Adrenal gland (tissue), 12 donors: ENCODE data around the gene TRAPPC12. TPM values are rescaled to one million over a fixed set of nuclear protein-coding genes. Genes with fewer than 3 reads are reported as not detected.

Experiments used
- DNase-seq, 7 donors: peaks; one replicate each; pipeline ENCODE4 v3.0.0-alpha.2; 2019 to 2020
- H3K27ac ChIP-seq, 5 donors: fragments of 200-600 bp; sonication (generic) in 4 of 5; 1 replicate in 3 of 5; 2 replicates in 2 of 5; pipeline versions ENCODE4 v1.5.1 to v1.8.0; 2016 to 2020; ENCODE audit warnings: mild to moderate bottlenecking in 1 of 5
- H3K27me3 ChIP-seq: fragments of 200-600 bp; 2 replicates; pipeline ENCODE4 v1.8.0; 2021
- H3K36me3 ChIP-seq, 2 donors: fragments of 200-600 bp; replicated peaks in 1 of 2; 1 replicate in 1 of 2; 2 replicates in 1 of 2; pipeline versions ENCODE4 v1.5.1 to v1.8.0; 2018 to 2022
- H3K4me1 ChIP-seq, 2 donors: fragments of 200-600 bp; replicated peaks in 1 of 2; 1 replicate in 1 of 2; 2 replicates in 1 of 2; pipeline versions ENCODE4 v1.5.1 to v1.8.0; 2018 to 2021
- H3K4me3 ChIP-seq, 4 donors: fragments of 200-600 bp; sonication (generic) in 3 of 4; one replicate each; pipeline ENCODE4 v1.5.1; 2016 to 2018
- H3K9me3 ChIP-seq, 3 donors: fragments of 200-600 bp; sonication (generic) in 1 of 3; replicated peaks in 1 of 3; 1 replicate in 2 of 3; 2 replicates in 1 of 3; pipeline versions ENCODE4 v1.5.1 to v1.8.0; 2016 to 2021
- POLR2A ChIP-seq, 2 donors: fragments of 450-650 bp; IDR thresholded peaks; one replicate each; pipeline ENCODE4 v1.6.1; 2017; ENCODE audit warnings: antibody characterized with exemption in 2 of 2, mild to moderate bottlenecking in 2 of 2, moderate library complexity in 1 of 2
- WGBS, 4 donors: extraction: QIAGEN DNeasy Blood & Tissue Kit in 2 of 4; methylation state at CpG; one replicate each; pipeline versions ENCODE4 v1.1.5 to v1.1.7; 2013 to 2017; 5-methylcytosine and 5-hydroxymethylcytosine counted together
- intact Hi-C, 2 donors: fragments of 100-400 bp; cut with DNase I; formaldehyde crosslinking; loops; one replicate each; pipeline versions ENCODE4 v1.14.1 to v1.15.0; 2022 to 2023
- polyA plus RNA-seq, 3 donors: library from polyadenylated mRNA; stranded (reverse); fragments of 200-250 nt in 2 of 3; fragments of 350-450 nt in 1 of 3; fragmentation: Illumina TruSeq in 1 of 3; extraction: RNeasy Lipid Tissue Mini Kit (QIAGEN cat#74804) in 1 of 3; gene quantifications; one replicate each; pipeline ENCODE4 v1.2.3, GENCODE V29; 2013 to 2014
- total RNA-seq, 9 donors: library from RNA; depleted of rRNA in 4 of 9; stranded (reverse); fragments of >200 nt in 4 of 9; fragments of 120-200 nt in 1 of 9; fragmentation: NEBNext Ultra II Directional in 1 of 9; extraction: Animal tissue kit (Norgen Biotek cat#: 25700) in 1 of 9; gene quantifications; one replicate each; pipeline versions ENCODE4 v1.1.0 to v1.2.4, GENCODE V29; 2013 to 2023
- TF ChIP-seq, protein P1 (sequence below), 6 experiments: fragments of 450-650 bp in 4 of 6; fragments of 200-600 bp in 2 of 6; sonication (generic) in 1 of 6; IDR thresholded peaks; 1 replicate in 5 of 6; 2 replicates in 1 of 6; pipeline versions ENCODE4 v1.5.1 to v1.8.0; 2016 to 2021; ENCODE audit warnings: antibody characterized with exemption in 6 of 6, mild to moderate bottlenecking in 2 of 6, moderate library complexity in 1 of 6
- donor health status: healthy with polysubstance abuse.
- donor health status: Bipolar disorder and iron deficiency.
- donor health status: DM: yes; HTN: yes; CAD: no.
- donor health status: DM: no; HTN: no; CAD: no.
- donor health status: DM: no; HTN: no; CAD: no.
- donor health status: DM: yes; HTN: yes; CAD: no.

Gene TRAPPC12
- total and polyA plus RNA-seq, 12 donors, result 58.3 to 334 (median 99.5) TPM

- H3K27me3 ChIP-seq, result no peaks in the 10 kb centered on the region
- no peak overlapping the region for H3K27ac ChIP-seq
- H3K9me3 ChIP-seq, result no peaks in the 10 kb centered on the region
- no peak for TF ChIP-seq POLR2A (IDR thresholded peaks at IDR 0.05)
- TF ChIP-seq, protein P1, sequence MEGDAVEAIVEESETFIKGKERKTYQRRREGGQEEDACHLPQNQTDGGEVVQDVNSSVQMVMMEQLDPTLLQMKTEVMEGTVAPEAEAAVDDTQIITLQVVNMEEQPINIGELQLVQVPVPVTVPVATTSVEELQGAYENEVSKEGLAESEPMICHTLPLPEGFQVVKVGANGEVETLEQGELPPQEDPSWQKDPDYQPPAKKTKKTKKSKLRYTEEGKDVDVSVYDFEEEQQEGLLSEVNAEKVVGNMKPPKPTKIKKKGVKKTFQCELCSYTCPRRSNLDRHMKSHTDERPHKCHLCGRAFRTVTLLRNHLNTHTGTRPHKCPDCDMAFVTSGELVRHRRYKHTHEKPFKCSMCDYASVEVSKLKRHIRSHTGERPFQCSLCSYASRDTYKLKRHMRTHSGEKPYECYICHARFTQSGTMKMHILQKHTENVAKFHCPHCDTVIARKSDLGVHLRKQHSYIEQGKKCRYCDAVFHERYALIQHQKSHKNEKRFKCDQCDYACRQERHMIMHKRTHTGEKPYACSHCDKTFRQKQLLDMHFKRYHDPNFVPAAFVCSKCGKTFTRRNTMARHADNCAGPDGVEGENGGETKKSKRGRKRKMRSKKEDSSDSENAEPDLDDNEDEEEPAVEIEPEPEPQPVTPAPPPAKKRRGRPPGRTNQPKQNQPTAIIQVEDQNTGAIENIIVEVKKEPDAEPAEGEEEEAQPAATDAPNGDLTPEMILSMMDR (IDR thresholded peaks at IDR 0.05), result no peak
- H3K4me3 ChIP-seq, result no peak overlapping the region
- no peak for DNase-seq
- no peaks in the 10 kb centered on the region for H3K4me1 ChIP-seq
- 89 to 93% (median 92%) methylated on average over 5 of the region's 5 CpGs for WGBS, 4 donors
- peaks cover 0 to 19% of the 10 kb centered on the region in 2 donors for H3K36me3 ChIP-seq
- intact Hi-C loops, result no loop called here
These were observed 56.0 kb downstream of the TRAPPC12 start for GRCh38 chr2:3435445-3435844.

GRCh38 chr2:3440477-3440876 is 61.0 kb downstream of the TRAPPC12 start:
- Histone ChIP-seq H3K27me3 (no peaks in the 10 kb centered on the region), H3K4me1 (no peaks in the 10 kb centered on the region), H3K9me3 (no peaks in the 10 kb centered on the region), H3K36me3 (peaks cover 0 to 23% of the 10 kb centered on the region in 2 donors), H3K27ac (no peak overlapping the region), H3K4me3 (no peak overlapping the region)
- intact Hi-C loops, result loop anchor here in 1 of 2 donors (10.0 kb wide), 1 partner anchor 204 kb away; no protein-coding TSS in a partner anchor
- TF ChIP-seq, protein P1 (IDR thresholded peaks at IDR 0.05), result no peak
- TF ChIP-seq POLR2A (IDR thresholded peaks at IDR 0.05), result no peak
- DNase-seq, result no peak
- WGBS, 4 donors, result 47 to 57% (median 53%) methylated on average over 2 of the region's 2 CpGs

DNA sequence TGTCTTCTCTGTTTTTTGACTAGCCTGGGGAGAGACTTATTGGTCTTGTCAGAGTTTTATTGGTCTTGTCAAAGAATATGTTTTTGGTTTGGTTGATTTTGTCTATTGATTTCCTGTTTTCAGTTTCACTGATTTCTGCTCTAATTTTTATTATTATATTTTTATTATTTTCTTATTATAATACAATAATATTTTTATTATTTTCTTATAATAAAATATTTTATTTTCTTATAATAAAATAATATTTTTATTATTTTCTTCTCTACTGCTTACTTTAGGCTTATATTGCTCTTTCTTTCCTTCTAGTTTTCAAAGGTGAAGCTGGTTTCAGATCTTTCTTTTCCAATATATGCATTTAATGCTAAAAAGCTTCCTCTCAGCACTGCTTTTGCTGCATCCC is 62.0 kb downstream of the TRAPPC12 start:
- DNase-seq, result no peak
- Histone ChIP-seq H3K9me3 (no peaks in the 10 kb centered on the region), H3K4me1 (no peaks in the 10 kb centered on the region), H3K27me3 (no peaks in the 10 kb centered on the region), H3K27ac (no peak overlapping the region), H3K4me3 (no peak overlapping the region), H3K36me3 (peaks cover 0 to 33% of the 10 kb centered on the region in 2 donors)
- intact Hi-C loops, result loop anchor here in 1 of 2 donors (10.0 kb wide), 1 partner anchor 203 kb away; no protein-coding TSS in a partner anchor
- TF ChIP-seq, protein P1 (IDR thresholded peaks at IDR 0.05), result no peak
- TF ChIP-seq POLR2A (IDR thresholded peaks at IDR 0.05), result no peak

- Histone ChIP-seq H3K27me3 (no peaks in the 10 kb centered on the region), H3K9me3 (no peaks in the 10 kb centered on the region), H3K4me1 (no peaks in the 10 kb centered on the region), H3K27ac (no peak overlapping the region), H3K4me3 (no peak overlapping the region), H3K36me3 (peaks cover 0 to 40% of the 10 kb centered on the region in 2 donors)
- intact Hi-C loops, result loop anchor here in 1 of 2 donors (10.0 kb wide), 1 partner anchor 203 kb away; no protein-coding TSS in a partner anchor
- TF ChIP-seq, protein P1 (IDR thresholded peaks at IDR 0.05), result no peak
- TF ChIP-seq POLR2A (IDR thresholded peaks at IDR 0.05), result no peak
- no peak for DNase-seq
- WGBS, 4 donors, result 94 to 96% (median 96%) methylated on average over 6 of the region's 6 CpGs
These were observed 62.7 kb downstream of the TRAPPC12 start for GRCh38 chr2:3442185-3442584.
